GM23338 (cell line): ENCODE measurements around the gene CDYL2. TPM values are rescaled to one million over a fixed set of nuclear protein-coding genes. Genes with fewer than 3 reads are reported as not detected.

Experiments
- ATAC-seq: fragments of 200-7000 bp; cut with Tn5 transposase; 3 replicates; pipeline ENCODE4 v1.9.1; 2020
- DNase-seq: peaks from one replicate; pipeline ENCODE4 v3.0.0-alpha.2; 2015; ENCODE audit warnings: low spot score
- H2AFZ ChIP-seq: fragments of 200-600 bp; sonication (generic); 2 replicates; pipeline ENCODE4 v1.8.0; 2016; ENCODE audit warnings: antibody characterized with exemption, mild to moderate bottlenecking, moderate library complexity
- H3F3A ChIP-seq: fragments of 200-600 bp; sonication (generic); replicated peaks from 2 replicates; pipeline ENCODE4 v1.8.0; 2017; ENCODE audit warnings: antibody characterized with exemption, mixed run types, low read depth
- H3K27ac ChIP-seq: fragments of 200-600 bp; sonication (generic); 2 replicates; pipeline ENCODE4 v1.6.1; 2016; ENCODE audit warnings: low read depth
- H3K27me3 ChIP-seq: fragments of 200-600 bp; sonication (generic); 2 replicates; pipeline ENCODE4 v1.8.0; 2016; ENCODE audit warnings: mild to moderate bottlenecking, mixed run types, moderate library complexity; ENCODE audit not compliant: insufficient read depth
- H3K36me3 ChIP-seq: fragments of 200-600 bp; sonication (generic); 2 replicates; pipeline ENCODE4 v1.8.0; 2016; ENCODE audit warnings: mild to moderate bottlenecking; ENCODE audit not compliant: insufficient read depth
- H3K4me1 ChIP-seq: fragments of 200-600 bp; sonication (generic); 2 replicates; pipeline ENCODE4 v1.8.0; 2016; ENCODE audit warnings: mild to moderate bottlenecking, moderate library complexity; ENCODE audit not compliant: insufficient read depth
- H3K4me2 ChIP-seq: fragments of 200-600 bp; sonication (generic); 2 replicates; pipeline ENCODE4 v1.7.1; 2017; ENCODE audit warnings: mixed run types
- H3K4me3 ChIP-seq: fragments of 200-600 bp; sonication (generic); 2 replicates; pipeline ENCODE4 v1.6.1; 2016; ENCODE audit warnings: mixed run types
- H3K79me2 ChIP-seq: fragments of 200-600 bp; sonication (generic); replicated peaks from 2 replicates; pipeline ENCODE4 v1.8.0; 2017; ENCODE audit warnings: mild to moderate bottlenecking; ENCODE audit not compliant: insufficient read depth
- H3K9me2 ChIP-seq: fragments of 200-600 bp; sonication (generic); 2 replicates; pipeline ENCODE4 v1.8.0; 2017; ENCODE audit not compliant: insufficient read depth
- H4K20me1 ChIP-seq: fragments of 200-600 bp; sonication (generic); replicated peaks from 2 replicates; pipeline ENCODE4 v1.8.0; 2017; ENCODE audit warnings: mild to moderate bottlenecking; ENCODE audit not compliant: insufficient read depth
- H3K27ac Mint-ChIP-seq: 2 replicates; pipeline ENCODE4 v1.8.0; 2020; ENCODE audit warnings: inconsistent platforms, mild to moderate bottlenecking, moderate library complexity, mixed read lengths
- H3K27me3 Mint-ChIP-seq: 3 replicates; pipeline ENCODE4 v1.8.0; 2022; ENCODE audit warnings: low read depth, mild to moderate bottlenecking, moderate library complexity, mixed read lengths, inconsistent platforms; ENCODE audit not compliant: insufficient read depth, poor library complexity
- H3K36me3 Mint-ChIP-seq: 3 replicates; pipeline ENCODE4 v1.8.0; 2021; ENCODE audit warnings: low read depth, mild to moderate bottlenecking, inconsistent platforms, moderate library complexity, mixed read lengths
- H3K4me1 Mint-ChIP-seq: 3 replicates; pipeline ENCODE4 v1.8.0; 2020; ENCODE audit warnings: mild to moderate bottlenecking, inconsistent platforms, mixed read lengths
- H3K4me3 Mint-ChIP-seq: 3 replicates; pipeline ENCODE4 v1.8.0; 2021; ENCODE audit warnings: moderate library complexity, mild to moderate bottlenecking, inconsistent platforms, mixed read lengths
- H3K9me3 Mint-ChIP-seq: 3 replicates; pipeline ENCODE4 v1.8.0; 2020; ENCODE audit warnings: moderate library complexity, mild to moderate bottlenecking, inconsistent platforms, mixed read lengths
- CREB1 ChIP-seq: fragments of 250-450 bp; sonication (Bioruptor Pico); IDR thresholded peaks from 2 replicates; pipeline ENCODE4 v1.5.0; 2020; ENCODE audit warnings: low read depth, mild to moderate bottlenecking, moderate library complexity
- EZH2 ChIP-seq: fragments of 200-600 bp; sonication (generic); IDR thresholded peaks from one replicate; pipeline ENCODE4 v1.8.0; 2017; ENCODE audit warnings: antibody characterized with exemption, mild to moderate bottlenecking, low read depth; ENCODE audit not compliant: unreplicated experiment
- JUNB ChIP-seq: IDR thresholded peaks from one replicate; pipeline ENCODE4 v1.6.1; 2016; ENCODE audit warnings: antibody characterized with exemption; ENCODE audit not compliant: unreplicated experiment
- NANOG ChIP-seq: IDR thresholded peaks from 2 replicates; pipeline ENCODE4 v1.6.1; 2016; ENCODE audit warnings: antibody characterized with exemption, borderline replicate concordance
- POLR2AphosphoS5 ChIP-seq: IDR thresholded peaks from 2 replicates; pipeline ENCODE4 v1.6.1; 2016; ENCODE audit warnings: antibody characterized with exemption, low read depth
- REST ChIP-seq: IDR thresholded peaks from one replicate; pipeline ENCODE4 v1.6.1; 2018; ENCODE audit warnings: antibody characterized with exemption; ENCODE audit not compliant: unreplicated experiment
- ZNF331 ChIP-seq: fragments of 250-450 bp; sonication (Bioruptor Pico); IDR thresholded peaks from 2 replicates; pipeline ENCODE4 v1.5.0; 2020; ENCODE audit warnings: low read depth, mild to moderate bottlenecking, moderate library complexity
- ZNF462 ChIP-seq: fragments of 250-450 bp; sonication (Bioruptor Pico); IDR thresholded peaks from 2 replicates; pipeline ENCODE4 v1.5.0; 2020; ENCODE audit warnings: mild to moderate bottlenecking, moderate library complexity
- polyA plus RNA-seq: library from polyadenylated mRNA; unstranded; fragments of >200 nt; fragmentation: Nextera tagmentation; extraction: Ambion mirVana; gene quantifications from 2 replicates; pipeline ENCODE4 v1.2.1, GENCODE V29; 2016
- total RNA-seq: library from RNA; depleted of rRNA; stranded (reverse); fragments of >200 nt; shearing (Covaris generic); gene quantifications from 2 replicates; pipeline ENCODE4 v1.2.3, GENCODE V29; 2014

CDYL2 gene
- total and polyA plus RNA-seq, 2 experiments from 2014 or later = 0.82 to 4.3 TPM

- TF ChIP-seq NANOG = no peak
- no peak for TF ChIP-seq CREB1
- TF ChIP-seq EZH2 = no peak
- TF ChIP-seq POLR2AphosphoS5 = no peak
- no peak for TF ChIP-seq REST
- no peak for TF ChIP-seq JUNB
- no peak overlapping the region for H3K27ac ChIP-seq
- no peak overlapping the region for H3K4me2 ChIP-seq
- no peak for DNase-seq
- ATAC-seq = no peak
- no peaks in the 10 kb centered on the region for H3K79me2 ChIP-seq
- peaks cover 9% of the 10 kb centered on the region for H3K4me1 Mint-ChIP-seq
- H3K36me3 ChIP-seq = no peaks in the 10 kb centered on the region
- no peaks in the 10 kb centered on the region for H3F3A ChIP-seq
- H3K4me3 Mint-ChIP-seq = no peak overlapping the region
- no peaks in the 10 kb centered on the region for H3K4me1 ChIP-seq
- H2AFZ ChIP-seq = no peak overlapping the region
- peaks cover 8% of the 10 kb centered on the region for H3K27me3 Mint-ChIP-seq
- no peaks in the 10 kb centered on the region for H3K9me3 Mint-ChIP-seq
- no peak overlapping the region for H3K4me3 ChIP-seq
- H3K27me3 ChIP-seq = no peaks in the 10 kb centered on the region
- H3K27ac Mint-ChIP-seq = no peak overlapping the region
- 0 out of 2 replicates have a peak, but pooled peaks cover 5% of the 10 kb centered on the region for H3K9me2 ChIP-seq
- no peaks in the 10 kb centered on the region for H4K20me1 ChIP-seq
- H3K36me3 Mint-ChIP-seq = no peaks in the 10 kb centered on the region
These were observed 116.8 kb downstream of the CDYL2 start for GRCh38 chr16:80687606-80688005.

GRCh38 chr16:80684906-80685305, 119.5 kb downstream of the CDYL2 start:
- H3K4me2 ChIP-seq = no peak overlapping the region
- H3K9me2 ChIP-seq = 0 out of 2 replicates have a peak, but pooled peaks cover 5% of the 10 kb centered on the region
- H3K27ac ChIP-seq = no peak overlapping the region
- Mint-ChIP-seq H3K4me1 (no peaks in the 10 kb centered on the region), H3K36me3 (no peaks in the 10 kb centered on the region), H3K27me3 (peaks cover 8% of the 10 kb centered on the region), H3K27ac (no peak overlapping the region), H3K4me3 (no peak overlapping the region), H3K9me3 (no peaks in the 10 kb centered on the region; the same call in 2 of the 3 replicates)
- no peaks in the 10 kb centered on the region for H3K27me3 ChIP-seq
- no peaks in the 10 kb centered on the region for H3F3A ChIP-seq
- H3K36me3 ChIP-seq = no peaks in the 10 kb centered on the region
- H3K4me1 ChIP-seq = no peaks in the 10 kb centered on the region
- ATAC-seq (no peak), DNase-seq (no peak)
- H2AFZ ChIP-seq = no peak overlapping the region
- no peaks in the 10 kb centered on the region for H4K20me1 ChIP-seq
- no peak overlapping the region for H3K4me3 ChIP-seq
- no peaks in the 10 kb centered on the region for H3K79me2 ChIP-seq
- TF ChIP-seq NANOG (no peak), ZNF331 (CRISPR knock-in tag) (no peak), CREB1 (no peak), POLR2AphosphoS5 (no peak), ZNF462 (CRISPR knock-in tag) (no peak)
